HG03469 (cell line): ENCODE measurements around the gene DNAJB4.
A peak's percentile ranks its signal among the peaks of the same experiment; 100 is the strongest.
"Not testable (repeated sequence)": the region's sequence is repeated elsewhere in the genome, so short reads cannot be mapped to it uniquely, and the experiment has no call there.

Experiments used
- ATAC-seq: cut with Tn5 transposase; IDR thresholded peaks from one replicate; pipeline ENCODE4 v1.9.1; 2021; ENCODE audit warnings: mild to moderate bottlenecking, moderate library complexity, moderate number of reproducible peaks; ENCODE audit not compliant: unreplicated experiment

Gene DNAJB4

DNA sequence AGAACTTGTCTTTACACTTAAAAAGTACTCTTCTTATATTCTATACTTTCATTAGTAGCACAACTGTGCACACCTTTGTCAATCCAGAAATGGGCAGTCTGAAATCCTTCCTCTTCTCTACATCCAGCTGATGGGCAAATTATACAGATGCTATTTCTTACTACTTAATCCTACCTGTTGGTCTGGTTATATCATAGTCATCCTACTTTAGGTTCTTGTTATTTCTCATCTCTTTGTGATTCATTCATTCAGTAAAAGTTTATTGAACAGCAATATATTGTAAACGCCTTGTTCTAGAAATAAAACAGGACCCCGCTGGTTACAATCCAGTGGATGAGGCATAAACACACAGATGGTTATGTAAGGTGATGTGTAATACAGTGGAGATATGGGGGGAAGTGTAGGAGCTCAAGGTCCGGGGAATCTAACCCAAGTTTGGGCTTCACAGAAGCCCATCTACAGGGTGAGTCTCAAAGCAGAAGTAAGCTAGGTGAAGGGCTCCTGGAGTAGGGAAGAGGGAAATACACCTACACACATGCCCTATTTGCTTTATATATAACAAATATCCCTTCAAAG, 14.0 kb upstream of the DNAJB4 start:
- no peak for ATAC-seq

DNA sequence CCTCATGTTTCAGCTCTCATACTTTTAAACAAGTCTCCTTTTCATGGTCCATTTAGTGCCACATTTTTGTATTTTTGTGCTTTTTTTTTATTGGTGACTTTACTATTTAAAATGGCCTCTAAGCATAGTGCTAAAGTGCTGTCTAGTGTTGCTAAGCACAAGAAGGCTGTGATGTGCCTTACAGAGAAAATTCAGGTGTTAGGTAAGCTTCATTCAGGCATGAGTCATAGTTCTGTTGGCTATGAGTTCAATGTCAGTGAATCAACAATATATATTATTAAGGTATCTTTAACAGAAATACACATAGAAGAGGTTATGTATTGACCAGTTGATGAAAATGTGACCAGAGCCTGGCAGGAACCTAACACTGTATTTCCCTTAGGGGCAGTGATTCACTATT, 13.1 kb upstream of the DNAJB4 start:
- ATAC-seq, result no peak

DNA sequence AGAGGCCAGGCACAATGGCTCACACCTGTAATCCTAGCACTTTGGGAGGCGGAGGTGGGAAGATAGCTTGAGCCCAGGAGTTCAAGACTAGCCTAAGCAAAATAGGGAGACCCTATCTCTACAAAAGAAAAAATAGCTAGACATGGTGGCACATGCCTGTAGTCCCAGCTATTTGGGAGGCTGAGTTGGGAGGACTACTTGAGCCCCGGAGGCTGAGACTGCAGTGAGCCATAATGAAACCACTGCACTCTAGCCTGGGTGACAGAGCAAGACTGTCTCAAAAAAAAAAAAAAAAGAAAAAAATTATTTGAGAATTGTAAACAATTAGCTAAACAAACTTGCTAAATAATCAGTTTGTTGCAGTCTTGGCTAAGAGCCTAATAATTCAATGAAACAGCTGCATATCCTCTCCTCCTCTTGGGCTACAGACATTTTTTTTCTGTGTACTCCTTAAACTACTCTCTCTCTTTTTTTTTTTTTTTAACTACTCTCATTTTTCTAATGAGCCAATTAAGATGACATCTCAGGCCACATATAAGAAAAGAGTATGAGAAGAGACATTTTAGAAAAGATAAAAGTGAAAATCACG, 10.5 kb upstream of the DNAJB4 start:
- no peak for ATAC-seq

DNA sequence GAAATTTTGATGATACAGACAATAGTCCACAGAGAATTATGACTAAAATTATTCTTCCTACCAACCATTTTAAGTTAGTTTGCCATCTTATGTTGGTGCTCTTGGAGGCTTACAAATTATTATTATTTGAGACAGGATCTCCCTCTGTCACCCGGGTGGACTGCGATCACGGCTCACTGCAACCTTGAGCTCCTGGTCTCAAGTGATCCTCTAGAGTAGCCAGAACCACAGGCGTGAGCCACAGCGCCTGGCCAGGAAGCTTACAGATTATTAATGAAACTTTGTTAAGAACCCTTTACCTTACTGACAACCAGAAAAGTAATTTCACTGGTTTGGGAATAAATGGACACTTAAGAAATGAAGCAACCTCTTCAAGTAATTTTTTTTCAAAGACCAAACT, 8.0 kb upstream of the DNAJB4 start:
- ATAC-seq, result no peak

DNA sequence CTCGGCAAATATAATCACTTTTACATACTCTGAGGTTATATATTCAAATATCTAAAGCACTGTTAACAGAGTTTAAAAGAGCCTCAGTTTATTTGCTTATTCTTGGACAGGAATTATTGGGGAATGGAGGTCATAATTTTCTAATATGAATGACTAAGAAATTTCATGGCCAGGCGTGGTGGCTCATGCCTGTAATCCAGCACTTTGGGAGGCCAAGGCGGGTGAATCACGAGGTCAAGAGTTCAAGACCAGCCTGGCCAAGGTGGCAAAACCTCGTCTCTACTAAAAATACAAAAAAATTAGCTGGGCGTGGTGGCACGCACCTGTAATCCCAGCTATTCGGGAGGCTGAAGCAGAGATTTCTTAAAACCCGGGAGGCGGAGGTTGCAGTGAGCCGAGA, 4.2 kb upstream of the DNAJB4 start:
- ATAC-seq, result not testable (repeated sequence)

DNA sequence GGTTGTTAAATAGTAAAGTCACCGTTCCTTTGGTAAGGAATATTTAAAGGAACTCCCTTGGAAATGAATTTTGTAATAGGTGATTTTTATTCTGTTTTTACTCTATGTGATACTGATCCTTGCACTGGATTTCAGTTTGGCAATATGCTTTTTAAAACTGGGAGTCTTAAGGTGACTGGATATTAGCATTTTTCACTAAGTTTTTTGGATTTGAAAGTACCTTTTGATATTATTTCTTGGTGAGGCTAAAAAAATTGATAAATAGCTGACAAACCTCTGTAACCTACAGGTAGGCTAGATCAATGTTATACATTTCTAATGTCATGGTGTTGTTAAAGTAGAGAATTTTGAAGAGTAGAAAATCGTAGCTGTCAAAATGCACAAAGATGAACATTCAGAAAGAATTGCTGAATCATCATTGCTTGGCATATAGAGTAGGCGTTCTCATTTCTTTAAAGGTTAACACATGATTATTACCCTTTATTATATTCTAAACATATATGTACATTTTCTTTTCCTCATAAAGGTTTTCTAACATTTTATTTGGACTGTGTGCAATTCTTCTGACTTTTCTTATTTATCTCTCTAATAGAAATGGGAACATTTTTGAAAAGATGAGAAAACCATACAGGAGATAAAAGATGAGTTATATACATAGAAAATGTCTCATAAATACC, 1.5 kb upstream of the DNAJB4 start:
- ATAC-seq, result no peak

DNA sequence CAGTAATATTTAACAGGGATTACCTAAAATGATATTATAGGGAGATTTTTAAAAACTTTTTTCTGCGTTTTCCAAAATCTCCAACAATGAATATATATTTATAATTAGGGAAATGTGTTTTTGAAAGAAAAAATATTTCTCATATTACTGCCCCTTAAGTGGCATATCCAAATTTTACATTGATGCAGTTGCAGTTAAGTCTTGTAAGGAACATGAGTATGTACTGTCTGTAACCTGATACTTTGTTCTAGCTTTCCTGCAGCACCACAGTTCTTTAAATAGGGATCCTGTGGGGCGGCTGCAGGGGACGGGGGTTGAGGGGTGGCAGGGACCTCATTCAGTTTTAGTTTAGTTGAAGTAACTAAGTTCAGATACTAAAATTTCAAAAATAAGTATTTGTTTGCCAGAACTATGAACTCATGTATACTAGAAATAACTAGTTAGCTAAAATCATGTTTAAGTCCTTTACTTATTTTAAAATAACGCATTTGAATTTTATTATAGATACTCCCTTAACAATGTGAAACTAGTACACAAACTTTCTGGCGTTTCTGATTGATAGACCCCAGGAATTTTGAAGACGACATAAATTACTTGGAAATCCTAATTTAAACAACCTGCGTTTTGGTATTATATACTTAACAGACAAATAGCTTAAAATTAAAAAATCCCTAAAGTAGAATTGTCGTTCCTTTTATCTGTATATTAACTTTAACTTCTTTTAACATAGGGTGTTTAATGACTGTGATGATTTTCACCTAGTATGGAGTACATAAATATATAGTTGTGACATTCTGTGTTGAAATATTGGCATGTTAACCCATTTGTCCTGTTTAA, 639 bp upstream of the DNAJB4 start:
- ATAC-seq, result peak; percentile 24

DNA sequence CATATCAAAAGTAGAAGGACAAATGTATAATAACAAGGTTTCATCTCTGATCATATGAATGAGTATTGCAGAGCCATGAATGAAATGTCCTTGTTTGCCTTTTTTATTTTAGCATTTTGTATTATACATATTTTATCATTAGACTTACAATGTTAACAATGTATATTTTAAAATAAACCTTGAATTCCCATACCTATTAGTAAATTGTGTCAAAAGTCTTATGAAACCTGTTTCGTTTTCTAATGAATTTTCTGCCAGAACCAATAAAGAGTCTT, 646 bp downstream of the DNAJB4 start:
- no peak for ATAC-seq

DNA sequence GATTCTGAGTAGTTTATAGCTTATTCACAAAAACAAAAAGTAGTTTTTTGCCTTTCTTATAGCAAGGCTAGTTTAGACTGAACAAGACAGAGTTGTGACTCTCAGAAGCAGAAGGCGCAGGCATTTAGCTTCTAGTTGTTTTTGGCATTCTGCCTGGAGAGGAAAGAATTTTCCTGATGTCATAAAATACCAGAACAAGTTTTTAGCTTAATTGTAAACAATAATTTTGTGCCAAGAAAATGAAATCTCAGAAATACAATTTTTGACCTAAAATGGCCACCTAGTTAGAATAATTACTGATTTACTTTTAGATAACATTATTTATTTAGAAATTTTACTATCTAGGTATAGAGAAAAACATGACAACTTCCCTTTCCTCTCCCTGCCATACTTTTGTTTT, 1.0 kb downstream of the DNAJB4 start:
- no peak for ATAC-seq

DNA sequence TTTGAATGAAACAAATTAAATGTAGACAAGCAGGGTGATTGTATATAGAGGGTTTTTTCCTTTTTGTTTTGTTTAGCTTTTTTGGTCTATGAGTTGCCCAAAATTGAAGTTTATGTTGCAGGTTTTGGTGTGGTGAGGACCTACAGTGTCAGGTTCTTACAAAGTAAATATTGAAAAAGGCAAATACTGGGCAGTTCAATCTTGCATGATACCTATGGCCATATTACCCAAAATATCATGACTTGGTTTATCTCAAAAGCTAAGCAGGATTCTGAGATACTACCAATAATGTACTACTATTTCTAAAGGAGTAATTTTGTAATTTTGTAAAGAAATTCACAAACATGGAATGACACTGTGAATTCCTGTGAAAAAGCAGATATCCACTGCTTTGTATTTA, 1.8 kb downstream of the DNAJB4 start:
- ATAC-seq, result no peak

DNA sequence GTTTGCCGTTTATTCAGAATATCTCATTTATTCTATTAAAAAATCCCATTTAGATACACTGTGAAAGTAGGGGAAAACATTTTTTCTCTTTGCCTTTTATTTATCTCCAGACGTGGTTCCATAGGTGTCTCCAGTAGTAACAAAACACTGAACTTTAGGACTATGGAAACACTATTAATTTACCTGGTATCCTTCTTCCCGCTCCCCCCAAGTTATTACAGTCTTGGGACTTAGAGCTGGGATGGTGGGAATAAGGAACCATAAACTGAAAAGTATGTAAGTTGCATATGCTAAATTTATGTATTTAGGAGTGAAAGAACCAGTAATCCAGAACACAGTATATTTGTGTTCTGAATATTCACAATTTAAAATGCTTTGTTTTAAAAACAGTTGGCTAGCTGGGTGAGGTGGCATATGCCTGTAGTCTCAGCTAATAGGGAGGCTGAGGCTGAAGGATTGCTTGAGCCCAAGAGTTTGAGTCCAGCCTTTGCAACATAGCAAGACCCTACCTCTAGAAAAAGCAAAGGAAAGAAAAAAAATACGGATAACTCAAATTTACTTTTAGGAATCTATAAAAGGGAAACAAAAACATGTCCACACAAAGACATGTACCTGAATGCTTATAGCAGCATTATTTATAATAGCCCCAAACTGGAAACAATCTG, 3.1 kb downstream of the DNAJB4 start:
- no peak for ATAC-seq

DNA sequence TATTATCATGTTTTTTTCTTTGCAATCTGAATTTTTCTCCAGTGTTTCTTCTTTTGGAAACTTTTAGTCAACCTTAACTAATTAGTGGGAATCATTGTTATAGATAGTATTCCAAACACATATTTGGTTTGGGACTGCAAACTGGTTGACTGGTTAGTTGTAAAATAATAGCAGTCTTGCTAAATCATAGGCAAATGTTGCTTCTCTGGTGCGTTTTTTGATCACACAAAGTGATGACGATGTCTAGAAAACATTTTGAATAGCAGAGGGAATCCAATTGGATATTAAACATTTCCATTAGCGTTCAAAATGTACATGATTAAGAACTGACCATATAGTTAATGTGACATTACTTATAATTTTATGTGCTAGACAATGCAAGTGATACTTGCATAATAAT, 4.5 kb downstream of the DNAJB4 start:
- no peak for ATAC-seq

DNA sequence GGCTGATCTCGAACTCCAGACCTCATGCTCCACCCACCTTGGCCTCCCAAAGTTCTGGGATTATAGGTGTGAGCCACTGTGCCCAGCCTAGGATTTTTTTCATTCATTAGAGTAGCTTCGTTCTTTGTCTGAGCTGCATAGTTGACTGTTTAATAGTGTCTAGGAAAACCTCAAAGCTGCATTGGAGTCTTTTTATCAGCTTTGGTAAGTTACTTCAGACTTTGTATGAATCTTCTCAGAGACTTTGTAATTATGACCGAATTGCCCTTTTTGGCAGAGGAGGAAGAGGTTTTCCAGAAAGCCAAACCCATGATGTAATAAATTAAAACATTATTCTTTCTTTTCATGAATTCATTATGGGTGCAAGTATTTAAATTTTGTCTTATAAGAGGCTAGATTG, 5.1 kb downstream of the DNAJB4 start:
- ATAC-seq, result no peak

DNA sequence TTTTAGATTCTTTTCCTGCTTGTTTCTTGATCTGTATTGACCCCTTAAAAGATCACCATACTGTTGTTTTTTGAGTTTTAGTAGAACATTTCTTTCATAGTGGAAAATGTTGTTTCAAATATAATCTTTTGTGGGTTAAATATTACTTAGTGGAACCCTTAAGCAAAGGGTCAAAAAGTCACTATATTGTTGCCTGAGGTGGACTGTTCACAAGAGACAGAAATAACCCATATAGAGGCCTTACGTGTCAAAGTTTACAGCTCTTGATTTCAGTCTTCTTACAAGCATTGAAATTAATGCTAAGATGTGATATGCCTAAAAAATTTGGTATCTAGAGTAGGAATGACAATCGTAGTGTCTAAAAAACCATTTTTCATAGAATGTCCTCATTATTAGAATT, 6.3 kb downstream of the DNAJB4 start:
- ATAC-seq, result no peak

DNA sequence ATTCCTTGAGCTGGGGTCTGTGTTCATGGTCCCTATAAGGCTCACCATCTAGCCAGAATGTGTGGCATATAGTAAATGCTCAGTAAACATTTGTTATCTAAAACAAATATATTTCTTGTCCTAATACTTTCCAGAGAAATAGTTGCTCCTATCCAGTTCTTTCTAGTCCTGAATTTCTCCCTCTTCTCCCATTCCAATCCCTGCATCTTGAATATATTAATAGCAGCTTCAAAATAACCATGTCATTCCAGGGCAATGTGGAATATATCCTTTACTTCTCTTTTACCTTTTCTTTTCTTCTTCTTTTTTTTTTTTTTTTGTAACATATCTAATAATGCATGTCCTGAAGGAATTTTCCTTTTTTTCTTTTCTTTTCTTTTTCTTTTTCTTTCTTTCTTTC, 10.4 kb downstream of the DNAJB4 start:
- no peak for ATAC-seq

DNA sequence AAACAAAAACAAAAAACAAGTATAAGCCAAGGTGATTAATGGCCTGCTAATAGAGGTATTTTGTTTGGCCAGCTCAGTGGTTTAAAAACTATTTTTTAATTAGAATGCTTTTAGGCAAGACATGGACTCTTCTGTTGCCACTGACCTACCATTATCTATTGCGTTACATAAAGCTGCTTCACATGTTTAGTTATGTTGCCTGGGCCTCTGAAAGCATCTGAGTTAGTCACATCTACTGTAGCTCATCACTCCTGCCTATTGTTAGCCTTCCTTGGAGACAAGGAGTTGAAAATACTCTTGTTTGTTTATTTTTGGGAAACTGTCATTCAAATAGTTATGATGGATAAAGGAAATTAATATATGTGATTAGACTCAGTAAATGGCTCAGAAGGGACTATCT, 14.3 kb downstream of the DNAJB4 start:
- ATAC-seq, result no peak

DNA sequence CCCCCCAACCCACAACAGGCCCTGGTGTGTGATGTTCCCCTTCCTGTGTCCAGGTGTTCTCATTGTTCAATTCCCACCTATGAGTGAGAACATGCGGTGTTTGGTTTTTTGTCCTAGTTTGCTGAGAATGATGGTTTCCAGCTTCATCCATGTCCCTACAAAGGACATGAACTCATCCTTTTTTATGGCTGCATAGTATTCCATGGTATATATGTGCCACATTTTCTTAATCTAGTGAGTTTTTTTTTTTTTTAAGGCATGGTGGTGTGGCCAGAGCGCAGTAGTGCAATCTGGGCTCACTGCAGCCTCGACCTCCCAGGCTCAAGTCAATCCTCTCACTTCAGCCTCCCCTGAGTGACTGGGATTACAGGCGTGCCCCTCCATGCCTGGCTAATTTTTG, 16.4 kb downstream of the DNAJB4 start:
- not testable (repeated sequence) for ATAC-seq

DNA sequence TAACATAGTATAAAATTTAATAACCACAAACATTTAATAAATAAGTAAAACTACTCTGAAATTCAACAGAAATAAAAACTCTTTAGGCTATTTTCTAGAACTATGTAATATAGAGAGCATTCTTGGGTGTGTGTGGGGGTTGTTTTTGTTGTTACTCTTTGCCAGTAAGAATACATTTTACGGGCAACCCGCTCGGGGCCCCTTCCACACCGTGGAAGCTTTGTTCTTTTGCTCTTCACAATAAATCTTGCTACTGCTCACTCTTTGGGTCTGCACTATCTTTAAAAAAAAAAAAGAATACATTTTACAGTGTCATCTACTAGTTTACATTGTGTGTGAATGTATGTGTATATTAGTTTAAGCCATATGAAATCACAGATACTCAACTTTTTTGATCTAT, 25.1 kb downstream of the DNAJB4 start:
- ATAC-seq, result no peak

DNA sequence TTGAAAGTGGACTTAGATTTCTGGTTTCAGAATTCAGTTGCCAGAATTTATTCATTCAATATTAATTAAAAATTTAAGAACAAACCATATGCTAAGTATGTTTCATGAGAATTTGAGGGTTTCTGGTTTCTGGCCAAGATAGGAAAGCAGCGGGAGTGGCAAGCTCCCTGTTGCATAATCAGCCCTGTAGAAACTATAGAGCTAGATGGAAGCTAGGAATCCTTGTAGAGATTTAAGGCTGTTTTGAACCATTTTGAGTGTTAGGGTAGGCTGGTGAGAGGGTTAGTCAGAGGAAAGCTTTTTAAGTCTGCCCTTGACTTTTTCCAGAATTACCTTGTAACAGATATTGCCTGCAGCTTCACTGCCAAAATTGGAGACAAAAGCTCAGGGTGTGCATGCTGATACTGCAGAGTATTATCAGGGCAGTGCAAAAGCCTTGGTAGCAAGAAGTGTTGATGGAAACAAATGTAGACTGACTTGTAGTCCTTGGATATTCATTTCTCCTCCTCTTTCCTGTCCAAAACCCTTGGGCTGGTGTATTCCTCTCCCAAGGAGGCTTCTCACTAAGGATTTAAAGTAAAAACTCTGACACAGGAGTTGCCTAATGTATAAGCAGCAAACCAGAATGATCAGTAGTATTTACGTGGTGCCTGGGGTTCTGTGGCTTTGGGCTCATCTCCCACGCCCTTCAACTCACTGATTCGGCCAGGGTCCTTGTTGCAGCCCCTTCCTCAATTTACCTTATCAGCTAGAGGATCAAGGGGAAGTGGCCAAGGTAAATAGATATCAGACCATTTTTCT, 28.5 kb downstream of the DNAJB4 start:
- ATAC-seq, result no peak

DNA sequence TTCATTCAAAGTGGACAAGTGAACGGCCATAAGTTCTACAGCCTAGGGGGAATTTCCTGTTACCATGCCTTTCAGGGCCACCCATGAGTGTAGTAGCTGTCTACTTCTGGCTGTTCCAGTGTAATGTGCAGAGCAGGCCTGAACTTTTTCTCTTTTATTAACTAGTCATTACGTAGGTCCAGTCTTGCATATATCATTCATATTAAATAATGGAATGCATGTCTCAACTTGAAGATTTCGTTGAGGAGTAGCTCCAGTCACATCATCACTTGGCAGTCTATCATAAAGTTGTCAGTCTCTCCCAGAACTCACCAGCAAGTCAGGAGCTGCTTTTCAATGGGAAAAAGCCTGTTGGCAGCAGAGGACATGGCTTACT, 29.0 kb downstream of the DNAJB4 start:
- no peak for ATAC-seq

DNA sequence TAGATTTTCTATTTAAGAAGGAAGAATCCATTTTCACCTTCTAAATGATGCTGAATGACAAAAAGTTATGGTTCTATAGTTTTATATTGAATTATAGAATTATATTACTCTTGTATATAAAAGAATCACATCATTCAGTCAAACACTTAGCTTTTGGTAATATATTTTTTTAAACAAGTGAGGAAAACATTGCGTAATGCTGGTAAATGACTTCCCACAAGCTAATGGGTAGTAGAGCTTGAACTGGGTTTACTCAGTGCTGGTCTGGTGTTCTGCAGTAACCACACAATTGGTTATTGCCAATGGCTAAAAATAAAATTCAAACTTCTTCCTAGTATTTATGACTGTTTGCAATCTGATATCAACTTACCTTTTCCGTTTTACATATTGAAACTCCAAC, 30.4 kb downstream of the DNAJB4 start:
- ATAC-seq, result no peak
